GM12878 (cell line): ENCODE results near the gene PPM1E. TPM values are rescaled to one million over a fixed set of nuclear protein-coding genes. Genes with fewer than 3 reads are reported as not detected.

ENCODE experiments used
- ATAC-seq: fragments of 200-7000 bp; cut with Tn5 transposase; 3 replicates; pipeline ENCODE4 v1.9.1; 2020; ENCODE audit warnings: mild to moderate bottlenecking, moderate library complexity
- BruUV-seq: library from RNA; stranded (reverse); fragments of 400-500 nt; replicated peaks from 2 replicates; lab custom pipeline; 2021; lab: Mats Ljungman, UMichigan
- CTCF ChIA-PET: fragments of 300-600 bp; sonication (Branson Sonifier 250); formaldehyde crosslinking; extraction: SDS; loops from one replicate; lab custom pipeline; 2021; ENCODE audit warnings: inconsistent platforms; lab: Yijun Ruan, JAX
- POLR2A ChIA-PET: fragments of 350-600 bp; formaldehyde crosslinking; extraction: SDS; loops from one replicate; lab custom pipeline; 2021; ENCODE audit warnings: inconsistent platforms; lab: Charles Lee
- RAD21 ChIA-PET: fragments of 300-600 bp; sonication (Branson Sonifier 250); formaldehyde crosslinking; loops from one replicate; lab custom pipeline; 2023; ENCODE audit warnings: antibody characterized with exemption; ENCODE audit not compliant: unreplicated experiment; lab: Charles Lee
- SMC1A ChIA-PET: fragments of 300-600 bp; sonication (Branson Sonifier 250); formaldehyde crosslinking; loops from one replicate; lab custom pipeline; 2023; ENCODE audit not compliant: unreplicated experiment, uncharacterized antibody; lab: Charles Lee
- DNase-seq: peaks from one replicate; pipeline ENCODE4 v3.0.0-alpha.2; 2011; ENCODE audit warnings: low read depth, low spot score
- FAIRE-seq: peaks from 3 replicates; lab custom pipeline; 2011; peaks lifted over from hg19 to GRCh38; lab: Jason Lieb, UNC
- H2AFZ ChIP-seq: 2 replicates; pipeline ENCODE4 v1.6.0; 2011; ENCODE audit warnings: low read depth, low read length, control low read depth; ENCODE audit not compliant: control insufficient read depth
- H3K27ac ChIP-seq: 2 replicates; pipeline ENCODE4 v1.5.1; 2011; ENCODE audit warnings: control low read depth; ENCODE audit not compliant: control insufficient read depth, insufficient read depth
- H3K27me3 ChIP-seq, 2 experiments: replicated peaks in 1 of 2; 2 replicates each; pipeline versions ENCODE4 v1.6.0 to v1.6.1; 2011; ENCODE audit warnings: low read length in 1 of 2; ENCODE audit not compliant: control insufficient read depth in 2 of 2, insufficient read depth in 2 of 2
- H3K36me3 ChIP-seq, 2 experiments: 2 replicates each; pipeline ENCODE4 v1.5.1; 2011; ENCODE audit warnings: low read length in 1 of 2; ENCODE audit not compliant: control insufficient read depth in 2 of 2, insufficient read depth in 2 of 2
- H3K4me1 ChIP-seq: 2 replicates; pipeline ENCODE4 v1.6.1; 2011; ENCODE audit warnings: mild to moderate bottlenecking, low read length, moderate library complexity, mixed read lengths; ENCODE audit not compliant: control insufficient read depth, insufficient read depth
- H3K4me2 ChIP-seq: 2 replicates; pipeline ENCODE4 v1.6.0; 2011; ENCODE audit warnings: control low read depth; ENCODE audit not compliant: control insufficient read depth, insufficient read depth
- H3K4me3 ChIP-seq: fragments of 200-600 bp; sonication (generic); 2 replicates; pipeline ENCODE4 v1.5.1; 2016
- H3K79me2 ChIP-seq: 2 replicates; pipeline ENCODE4 v1.6.0; 2011; ENCODE audit warnings: low read length; ENCODE audit not compliant: control insufficient read depth, insufficient read depth
- H3K9ac ChIP-seq: 2 replicates; pipeline ENCODE4 v1.8.0; 2011; ENCODE audit warnings: low read length, control low read depth, mixed read lengths; ENCODE audit not compliant: control insufficient read depth, insufficient read depth
- H3K9me3 ChIP-seq: replicated peaks from 3 replicates; pipeline ENCODE4 v1.5.1; 2011; ENCODE audit warnings: mild to moderate bottlenecking, low read length; ENCODE audit not compliant: control insufficient read depth, insufficient read depth
- H4K20me1 ChIP-seq: 2 replicates; pipeline ENCODE4 v1.6.0; 2011; ENCODE audit not compliant: control insufficient read depth, insufficient read depth
- CBX3 ChIP-seq: fragments of 200-600 bp; sonication (generic); IDR thresholded peaks from 2 replicates; pipeline ENCODE4 v1.6.1; 2016; ENCODE audit warnings: low read depth, borderline replicate concordance
- CHD1 ChIP-seq: IDR thresholded peaks from 2 replicates; pipeline ENCODE4 v1.6.1; 2012; ENCODE audit warnings: low read depth, low read length, improper control_type of control experiment
- DPF2 ChIP-seq: fragments of 450-650 bp; IDR thresholded peaks from 2 replicates; pipeline ENCODE4 v1.6.1; 2017; ENCODE audit warnings: mild to moderate bottlenecking
- RCOR1 ChIP-seq: conservative IDR thresholded peaks from 2 replicates; pipeline ENCODE4 v1.6.1; 2012; ENCODE audit warnings: low read depth, low read length, improper control_type of control experiment
- RFX5 ChIP-seq: IDR thresholded peaks from 2 replicates; pipeline ENCODE4 v1.6.1; 2011; ENCODE audit warnings: low read depth, low read length, improper control_type of control experiment
- SIX5 ChIP-seq: IDR thresholded peaks from 2 replicates; pipeline ENCODE4 v1.6.1; 2011; ENCODE audit warnings: mild to moderate bottlenecking, low read depth, low read length, moderate library complexity; ENCODE audit not compliant: severe bottlenecking
- SMAD5 ChIP-seq: IDR thresholded peaks from 2 replicates; pipeline ENCODE4 v1.6.1; 2016; ENCODE audit warnings: antibody characterized with exemption, low read depth
- TCF3 ChIP-seq: IDR thresholded peaks from 2 replicates; pipeline ENCODE4 v1.6.1; 2012; ENCODE audit warnings: low read depth, mild to moderate bottlenecking, low read length, borderline replicate concordance; ENCODE audit not compliant: insufficient read depth
- YY1 ChIP-seq: IDR thresholded peaks from 2 replicates; pipeline ENCODE4 v1.6.1; 2011; ENCODE audit warnings: low read depth, mild to moderate bottlenecking, low read length
- ZNF384 ChIP-seq: IDR thresholded peaks from 2 replicates; pipeline ENCODE4 v1.6.1; 2012; ENCODE audit warnings: low read depth, mild to moderate bottlenecking, low read length, improper control_type of control experiment, borderline replicate concordance
- ZNF622 ChIP-seq: fragments of 450-650 bp; IDR thresholded peaks from 2 replicates; pipeline ENCODE4 v1.6.1; 2017; ENCODE audit warnings: mild to moderate bottlenecking, inconsistent platforms
- WGBS: methylation state at CpG from one replicate; pipeline ENCODE4 v1.1.6; 2016; ENCODE audit warnings: low lambda C conversion rate; ENCODE audit not compliant: insufficient replicate concordance, insufficient coverage; ENCODE audit errors: missing lambda C conversion rate; 5-methylcytosine and 5-hydroxymethylcytosine counted together
- in situ Hi-C: fragments of 300-500 bp; cut with MboI; formaldehyde crosslinking; loops from 9 replicates; pipeline ENCODE4 v1.14.3; 2018; ENCODE audit warnings: mixed read lengths
- intact Hi-C: fragments of 100-400 bp; cut with micrococcal nuclease; formaldehyde crosslinking; loops from one replicate; pipeline ENCODE4 v1.14.2; 2022; ENCODE audit not compliant: unreplicated experiment
- polyA plus RNA-seq, 11 experiments: library from polyadenylated mRNA; depleted of rRNA in 4 of 11; unstranded in 6 of 11; stranded (reverse) in 5 of 11; fragments of >200 nt; fragmentation: Nextera tagmentation in 4 of 11; fragmentation: Illumina TruSeq in 1 of 11; extraction: Ambion mirVana in 4 of 11; extraction: Trizol in 1 of 11; gene quantifications; 1 replicate in 1 of 11; 2 replicates in 10 of 11; pipeline versions ENCODE4 v1.2.1 to v1.2.3, GENCODE V29; 2011 to 2016; ENCODE audit warnings: inconsistent platforms in 2 of 11, missing spikeins in 2 of 11, low read depth in 1 of 11
- total RNA-seq, 4 experiments: library from RNA; depleted of rRNA in 3 of 4; stranded (reverse); fragments of >200 nt in 3 of 4; fragmentation: Illumina TruSeq in 1 of 4; extraction: Trizol in 1 of 4; gene quantifications; 2 replicates each; pipeline versions ENCODE4 v1.2.1 to v1.2.3, GENCODE V29; 2013 to 2021

PPM1E gene
- total and polyA plus RNA-seq, 10 of the 15 experiments (the other 5 are each of a cell fraction or from before 2014, with no cell fraction given), result 0.07 to 0.28 (median 0.16) TPM

- no peak for TF ChIP-seq RFX5
- no peak for TF ChIP-seq DPF2
Observed at GRCh38 chr17:58875261-58875660, 119.6 kb downstream of the PPM1E start (continued).

GRCh38 chr17:58884161-58884560 is 128.5 kb downstream of the PPM1E start:
- Histone ChIP-seq H2AFZ (no peak overlapping the region), H3K27me3 (no peaks in the 10 kb centered on the region), H3K4me2 (no peak overlapping the region), H3K27ac (no peak overlapping the region), H3K36me3 (no peaks in the 10 kb centered on the region), H3K9ac (no peak overlapping the region), H3K4me1 (no peaks in the 10 kb centered on the region), H3K9me3 (no peaks in the 10 kb centered on the region), H4K20me1 (no peaks in the 10 kb centered on the region), H3K79me2 (no peaks in the 10 kb centered on the region), H3K4me3 (no peak overlapping the region)
- CTCF ChIA-PET, result no interaction called here
- RAD21 ChIA-PET, result no interaction called here
- in situ Hi-C loops (no loop called here), intact Hi-C loops (no loop called here)
- no peak for ATAC-seq
- WGBS, result 0% methylated on average over 1 of the region's 1 CpG
- no peak for TF ChIP-seq ZNF384
- no peak for TF ChIP-seq RCOR1
- TF ChIP-seq TCF3, result no peak
- TF ChIP-seq SMAD5, result no peak
- no peak for TF ChIP-seq CBX3
- TF ChIP-seq CHD1, result no peak
- no peak for TF ChIP-seq YY1
- TF ChIP-seq SIX5, result no peak
- no peak for TF ChIP-seq ZNF622
- no TSS peak for BruUV-seq
- no peak for FAIRE-seq
- SMC1A ChIA-PET, result interaction anchor here (0.9 kb wide), 1 partner anchor 62 kb away, joined by 3 read pairs; no protein-coding TSS in a partner anchor
- DNase-seq, result no peak
- POLR2A ChIA-PET, result no interaction called here
